AML-193 (cell line): ENCODE data around the gene HLA-DRA.

Experiments used
- DNase-seq, 2 experiments: peaks; one replicate each; lab custom pipeline; 2025; lab: John Stamatoyannopoulos, UW

Gene HLA-DRA

DNA sequence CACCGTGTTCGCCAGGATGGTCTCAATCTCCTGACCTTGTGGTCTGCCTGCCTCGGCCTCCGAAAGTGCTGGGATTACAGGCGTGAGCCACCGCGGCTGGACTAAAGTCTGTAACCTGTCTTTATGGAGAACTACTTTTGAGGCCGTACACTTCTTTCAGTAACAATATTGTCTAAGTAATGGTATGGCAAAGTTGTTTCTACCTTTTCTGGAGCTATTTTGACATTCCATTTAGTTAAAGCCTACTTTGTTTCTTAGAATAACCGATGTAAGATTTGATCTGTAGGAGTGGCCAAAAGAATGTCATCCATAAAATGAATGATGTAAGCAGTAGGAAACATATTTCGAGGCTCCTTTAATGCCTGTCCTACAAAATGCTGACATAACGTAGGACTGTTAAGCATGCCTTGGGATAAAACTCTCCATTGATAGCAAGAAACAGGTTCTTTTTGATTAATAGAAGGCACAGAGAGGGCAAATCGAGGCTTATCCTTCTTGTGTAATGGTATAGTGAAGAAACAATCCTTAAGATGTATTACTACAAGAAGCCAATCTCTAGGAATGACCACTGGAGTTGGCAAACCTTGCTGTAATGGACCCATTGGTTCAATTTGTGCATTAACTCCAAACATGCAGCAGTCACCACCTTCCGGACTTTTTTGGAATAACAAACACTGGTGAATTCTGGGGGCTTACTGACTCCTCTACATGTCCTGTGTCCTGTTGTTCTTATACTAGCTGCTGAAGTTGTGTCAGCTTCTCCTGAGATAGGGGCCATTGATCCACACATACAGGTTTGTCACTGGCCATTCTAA is 35.9 kb downstream of the HLA-DRA start:
- no peak for DNase-seq

GRCh38 chr6:32483968-32484613 is 44.4 kb downstream of the HLA-DRA start:
- DNase-seq = no peak

- no peak for DNase-seq
These were observed 44.9 kb downstream of the HLA-DRA start for GRCh38 chr6:32484614-32484998.

GRCh38 chr6:32488083-32488482 is 48.4 kb downstream of the HLA-DRA start:
- DNase-seq = no peak

DNA sequence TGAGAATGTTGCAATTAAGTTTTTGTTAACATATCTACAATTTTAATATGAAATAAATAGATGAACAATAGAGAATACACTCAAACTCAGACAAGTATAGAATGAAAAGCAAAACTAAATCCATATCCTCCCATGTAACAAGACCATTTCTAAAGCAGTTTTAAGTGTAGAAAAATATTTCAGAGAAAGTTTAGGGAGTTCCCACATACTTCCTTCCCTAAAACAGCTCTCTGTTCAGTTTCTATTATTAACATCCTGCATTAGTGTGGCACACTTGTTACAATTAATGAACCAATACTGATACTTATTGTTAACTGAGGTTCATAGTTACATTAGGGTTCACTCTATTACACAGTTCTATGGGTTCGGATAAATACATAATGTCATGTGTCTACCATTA is 52.0 kb downstream of the HLA-DRA start:
- no peak for DNase-seq

DNA sequence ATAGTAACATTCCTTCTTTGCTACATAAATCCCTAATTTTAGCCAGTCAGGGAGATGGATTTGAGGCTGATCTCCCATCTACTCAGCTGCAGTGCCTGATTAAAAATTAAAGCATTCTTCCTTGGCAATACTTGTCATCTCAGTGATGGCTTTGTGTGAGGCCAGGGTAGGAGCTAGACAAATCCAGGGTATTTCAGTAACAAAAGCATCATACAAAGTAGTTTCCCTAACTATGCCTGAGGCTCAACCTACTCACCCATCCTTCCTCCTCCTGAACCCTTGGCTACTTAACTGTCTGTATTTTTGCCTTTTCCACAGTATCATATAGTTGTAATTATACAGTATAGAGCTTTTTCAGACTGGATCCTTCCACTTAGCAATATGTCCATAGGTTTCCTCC is 52.7 kb downstream of the HLA-DRA start:
- DNase-seq = no peak
